HEK293 (cell line): ENCODE measurements around the gene PACS2.

Source experiments
- CTCF ChIA-PET: fragments of 350-600 bp; formaldehyde crosslinking; extraction: SDS; loops from one replicate; lab custom pipeline; 2021; ENCODE audit warnings: antibody characterized with exemption; lab: Yijun Ruan, JAX
- POLR2A ChIA-PET: fragments of 300-600 bp; formaldehyde crosslinking; extraction: SDS; loops from one replicate; lab custom pipeline; 2020; ENCODE audit warnings: antibody characterized with exemption, inconsistent platforms; lab: Yijun Ruan, JAX
- H3K27ac ChIP-seq: fragments of 200-500 bp; sonication (Bioruptor generic); 2 replicates; pipeline ENCODE4 v1.5.1; 2014; ENCODE audit warnings: low read depth, low read length, control low read depth, inconsistent platforms; ENCODE audit errors: extremely low read depth
- H3K36me3 ChIP-seq, 2 experiments: fragments of 200-500 bp in 1 of 2; sonication (Bioruptor generic) in 1 of 2; 1 replicate in 1 of 2; 2 replicates in 1 of 2; pipeline ENCODE4 v1.5.1; 2014 to 2017; ENCODE audit warnings: inconsistent platforms in 2 of 2, low read length in 2 of 2; ENCODE audit not compliant: control insufficient read depth in 2 of 2, insufficient read depth in 1 of 2
- H3K4me1 ChIP-seq: fragments of 200-500 bp; sonication (Bioruptor generic); 2 replicates; pipeline ENCODE4 v1.5.1; 2014; ENCODE audit warnings: mild to moderate bottlenecking, low read length, inconsistent platforms; ENCODE audit not compliant: control insufficient read depth, insufficient read depth
- H3K4me3 ChIP-seq: 2 replicates; pipeline ENCODE4 v1.5.1; 2011; ENCODE audit warnings: low read depth, mild to moderate bottlenecking, control low read depth, low read length, moderate library complexity
- H3K9me3 ChIP-seq: fragments of 200-500 bp; sonication (Bioruptor generic); 2 replicates; pipeline ENCODE4 v1.5.1; 2014; ENCODE audit warnings: low read depth, low read length, inconsistent platforms; ENCODE audit not compliant: control insufficient read depth, insufficient read depth
- GLI2 ChIP-seq: fragments of 450-650 bp; formaldehyde crosslinking; IDR thresholded peaks from 2 replicates; pipeline ENCODE4; 2017; ENCODE audit warnings: missing biosample characterization, missing genetic modification characterization, low read depth, borderline replicate concordance
- HOXD13 ChIP-seq: sonication (generic); formaldehyde crosslinking; IDR thresholded peaks from 2 replicates; pipeline ENCODE4 v1.8.0; 2022; ENCODE audit warnings: missing genetic modification reagents, borderline replicate concordance
- MYNN ChIP-seq: fragments of 450-650 bp; formaldehyde crosslinking; IDR thresholded peaks from 2 replicates; pipeline ENCODE4 v1.5.1; 2016; ENCODE audit warnings: missing biosample characterization, missing genetic modification characterization, borderline replicate concordance
- PRDM6 ChIP-seq: fragments of 450-650 bp; formaldehyde crosslinking; IDR thresholded peaks from 2 replicates; pipeline ENCODE4 v1.5.1; 2017; ENCODE audit warnings: missing biosample characterization, missing genetic modification characterization
- SCRT1 ChIP-seq: fragments of 450-650 bp; formaldehyde crosslinking; IDR thresholded peaks from 2 replicates; pipeline ENCODE4 v1.5.1; 2016; ENCODE audit warnings: missing biosample characterization, missing genetic modification characterization, borderline replicate concordance
- SCRT2 ChIP-seq: fragments of 450-650 bp; formaldehyde crosslinking; IDR thresholded peaks from 2 replicates; pipeline ENCODE4 v1.5.1; 2016; ENCODE audit warnings: missing biosample characterization, missing genetic modification characterization
- SP7 ChIP-seq: fragments of 450-650 bp; formaldehyde crosslinking; IDR thresholded peaks from 2 replicates; pipeline ENCODE4 v1.5.1; 2016; ENCODE audit warnings: missing biosample characterization, missing genetic modification characterization
- ZFP41 ChIP-seq: fragments of 450-650 bp; formaldehyde crosslinking; IDR thresholded peaks from 2 replicates; pipeline ENCODE4 v1.5.1; 2016; ENCODE audit warnings: missing biosample characterization, missing genetic modification characterization, borderline replicate concordance
- ZNF16 ChIP-seq: fragments of 450-650 bp; formaldehyde crosslinking; IDR thresholded peaks from 2 replicates; pipeline ENCODE4 v1.5.1; 2016; ENCODE audit warnings: low read depth, missing biosample characterization, missing genetic modification characterization
- ZNF169 ChIP-seq: fragments of 450-650 bp; formaldehyde crosslinking; IDR thresholded peaks from 2 replicates; pipeline ENCODE4 v1.5.1; 2016; ENCODE audit warnings: missing biosample characterization, missing genetic modification characterization
- ZNF175 ChIP-seq: fragments of 450-650 bp; formaldehyde crosslinking; IDR thresholded peaks from 2 replicates; pipeline ENCODE4 v1.5.1; 2016; ENCODE audit warnings: missing biosample characterization, missing genetic modification characterization
- ZNF184 ChIP-seq: fragments of 450-650 bp; IDR thresholded peaks from 2 replicates; pipeline ENCODE4 v1.5.1; 2018; ENCODE audit warnings: missing biosample characterization, mild to moderate bottlenecking, missing genetic modification characterization
- ZNF324 ChIP-seq: fragments of 450-650 bp; formaldehyde crosslinking; IDR thresholded peaks from 2 replicates; pipeline ENCODE4 v1.5.1; 2016; ENCODE audit warnings: missing biosample characterization, missing genetic modification characterization
- ZNF350 ChIP-seq: fragments of 450-650 bp; formaldehyde crosslinking; IDR thresholded peaks from 2 replicates; pipeline ENCODE4 v1.5.0; 2017; ENCODE audit warnings: missing biosample characterization, mild to moderate bottlenecking, missing genetic modification characterization
- ZNF354C ChIP-seq: fragments of 450-650 bp; formaldehyde crosslinking; IDR thresholded peaks from 2 replicates; pipeline ENCODE4 v1.5.1; 2016; ENCODE audit warnings: missing biosample characterization, missing genetic modification characterization, low read depth, borderline replicate concordance
- ZNF398 ChIP-seq: fragments of 450-650 bp; formaldehyde crosslinking; IDR thresholded peaks from 2 replicates; pipeline ENCODE4 v1.5.1; 2017; ENCODE audit warnings: missing biosample characterization, missing genetic modification characterization
- ZNF404 ChIP-seq: fragments of 450-650 bp; formaldehyde crosslinking; IDR thresholded peaks from 2 replicates; pipeline ENCODE4 v1.5.1; 2017; ENCODE audit warnings: missing biosample characterization, missing genetic modification characterization
- ZNF501 ChIP-seq: fragments of 450-650 bp; formaldehyde crosslinking; IDR thresholded peaks from 2 replicates; pipeline ENCODE4 v1.5.1; 2016; ENCODE audit warnings: missing biosample characterization, missing genetic modification characterization
- ZNF513 ChIP-seq: fragments of 450-650 bp; IDR thresholded peaks from 2 replicates; pipeline ENCODE4 v1.5.1; 2018; ENCODE audit warnings: missing biosample characterization, missing genetic modification characterization
- ZNF560 ChIP-seq: fragments of 450-650 bp; formaldehyde crosslinking; IDR thresholded peaks from 2 replicates; pipeline ENCODE4 v1.5.1; 2017; ENCODE audit warnings: missing biosample characterization, missing genetic modification characterization, borderline replicate concordance
- ZNF580 ChIP-seq: fragments of 450-650 bp; formaldehyde crosslinking; IDR thresholded peaks from 2 replicates; pipeline ENCODE4 v1.5.1; 2016; ENCODE audit warnings: missing biosample characterization, missing genetic modification characterization
- ZNF692 ChIP-seq: fragments of 450-650 bp; formaldehyde crosslinking; IDR thresholded peaks from 2 replicates; pipeline ENCODE4 v1.5.1; 2016; ENCODE audit warnings: missing biosample characterization, missing genetic modification characterization
- ZNF701 ChIP-seq: fragments of 450-650 bp; formaldehyde crosslinking; IDR thresholded peaks from 2 replicates; pipeline ENCODE4 v1.5.1; 2016; ENCODE audit warnings: missing biosample characterization, missing genetic modification characterization

PACS2 gene

GRCh38 chr14:105431256-105431655, 116.7 kb downstream of the PACS2 start (continued):
- TF ChIP-seq ZNF175 (tag by site-specific recombination) (no peak), SCRT1 (tag by site-specific recombination) (0 out of 2 replicates have a peak, but pooled peaks have one; percentile 27)

- Histone ChIP-seq H3K4me1 (no peaks in the 10 kb centered on the region), H3K27ac (no peak overlapping the region), H3K4me3 (no peak overlapping the region), H3K36me3 (peaks cover 15 to 43% of the 10 kb centered on the region in 2 experiments; a peak in 2 of 3 replicates), H3K9me3 (no peaks in the 10 kb centered on the region; the same call in 1 of the 2 replicates)
- ChIA-PET CTCF (interaction anchor here (0.5 kb wide), 1 partner anchor 34 kb away, joined by 3 read pairs; no protein-coding TSS in a partner anchor), POLR2A (no interaction called here)
- TF ChIP-seq ZNF404 (tag by site-specific recombination) (no peak), ZNF501 (tag by site-specific recombination) (no peak), ZNF324 (tag by site-specific recombination) (no peak), GLI2 (tag by site-specific recombination) (no peak), ZNF398 (tag by site-specific recombination) (no peak), ZNF701 (tag by site-specific recombination) (no peak)
Observed at GRCh38 chr14:105432657-105433056, 118.1 kb downstream of the PACS2 start.

- TF ChIP-seq ZNF692 (tag by site-specific recombination) (no peak), ZNF184 (tag by site-specific recombination) (no peak), ZNF560 (tag by site-specific recombination) (0 out of 2 replicates have a peak, but pooled peaks have one; percentile 13)
- no peak overlapping the region for H3K4me3 ChIP-seq
- peaks cover 12 to 44% of the 10 kb centered on the region in 2 experiments; a peak in 2 of 3 replicates for H3K36me3 ChIP-seq
- CTCF ChIA-PET = interaction anchor here (0.5 to 2.6 kb wide), 2 partner anchors 15 to 34 kb away, joined by 3 to 7 read pairs; no protein-coding TSS in a partner anchor
- no peaks in the 10 kb centered on the region; the same call in 1 of the 2 replicates for H3K9me3 ChIP-seq
- H3K4me1 ChIP-seq = no peaks in the 10 kb centered on the region
- POLR2A ChIA-PET = no interaction called here
- no peak overlapping the region for H3K27ac ChIP-seq
Observed at GRCh38 chr14:105433161-105433605, 118.6 kb downstream of the PACS2 start.

GRCh38 chr14:105436402-105436801, 121.9 kb downstream of the PACS2 start:
- no peaks in the 10 kb centered on the region for H3K4me1 ChIP-seq
- no peak overlapping the region for H3K4me3 ChIP-seq
- POLR2A ChIA-PET = interaction anchor here (0.9 kb wide), 1 partner anchor 55 kb away, joined by 4 read pairs; no protein-coding TSS in a partner anchor
- H3K36me3 ChIP-seq = peaks cover 3 to 54% of the 10 kb centered on the region in 2 experiments; a peak in 2 of 3 replicates
- no peaks in the 10 kb centered on the region for H3K9me3 ChIP-seq
- CTCF ChIA-PET = no interaction called here
- no peak overlapping the region for H3K27ac ChIP-seq
- TF ChIP-seq ZNF169 (tag by site-specific recombination) (no peak), ZNF580 (tag by site-specific recombination) (no peak), ZNF354C (tag by site-specific recombination) (no peak), ZFP41 (no peak), PRDM6 (tag by site-specific recombination) (no peak), ZNF513 (tag by site-specific recombination) (no peak), SCRT2 (tag by site-specific recombination) (no peak), SP7 (no peak), HOXD13 (CRISPR knock-in tag) (no peak), ZNF350 (tag by site-specific recombination) (no peak), MYNN (tag by site-specific recombination) (no peak), ZNF560 (tag by site-specific recombination) (no peak), ZNF16 (tag by site-specific recombination) (no peak)
